Gastroesophageal sphincter (tissue), 4 donors: ENCODE data around the gene HNRNPUL1. TPM values are rescaled to one million over a fixed set of nuclear protein-coding genes. Genes with fewer than 3 reads are reported as not detected.

Experiments used
- ATAC-seq: fragments of 150-250 bp; one replicate; pipeline ENCODE4 v1.9.1; 2016; ENCODE audit warnings: mild to moderate bottlenecking, moderate library complexity
- H3K27ac ChIP-seq, 4 donors: fragments of 200-600 bp; sonication (generic) in 3 of 4; 1 replicate in 3 of 4; 2 replicates in 1 of 4; pipeline ENCODE4 v1.5.1; 2016 to 2019
- H3K27me3 ChIP-seq: fragments of 200-600 bp; sonication (generic); one replicate; pipeline ENCODE4 v1.5.1; 2019
- H3K36me3 ChIP-seq, 2 donors: fragments of 200-600 bp; sonication (generic); one replicate each; pipeline ENCODE4 v1.5.1; 2019; ENCODE audit warnings: control low read depth in 1 of 2
- H3K4me1 ChIP-seq, 3 donors: fragments of 200-600 bp; sonication (generic); 1 replicate in 2 of 3; 2 replicates in 1 of 3; pipeline ENCODE4 v1.5.1; 2016 to 2019; ENCODE audit warnings: control low read depth in 2 of 3
- H3K4me3 ChIP-seq, 2 donors: fragments of 200-600 bp; sonication (generic); one replicate each; pipeline ENCODE4 v1.5.1; 2019; ENCODE audit warnings: mild to moderate bottlenecking in 1 of 2, moderate library complexity in 1 of 2
- H3K9me3 ChIP-seq, 3 donors: fragments of 200-600 bp; sonication (generic); one replicate each; pipeline ENCODE4 v1.5.1; 2017 to 2019; ENCODE audit warnings: control low read depth in 2 of 3
- CTCF ChIP-seq, 4 experiments: fragments of 200-600 bp in 2 of 4; fragments of 450-650 bp in 2 of 4; sonication (generic) in 1 of 4; IDR thresholded peaks; one replicate each; pipeline ENCODE4 v1.5.1; 2017 to 2019; ENCODE audit warnings: antibody characterized with exemption in 4 of 4, mild to moderate bottlenecking in 2 of 4, moderate library complexity in 2 of 4
- EP300 ChIP-seq: sonication (generic); formaldehyde crosslinking; IDR thresholded peaks from one replicate; pipeline ENCODE4 v1.6.1; 2017; ENCODE audit warnings: antibody characterized with exemption, mild to moderate bottlenecking
- POLR2A ChIP-seq, 2 donors: fragments of 450-650 bp; IDR thresholded peaks; one replicate each; pipeline ENCODE4 v1.6.1; 2017; ENCODE audit warnings: antibody characterized with exemption in 2 of 2, mild to moderate bottlenecking in 2 of 2, moderate library complexity in 1 of 2
- POLR2AphosphoS5 ChIP-seq: sonication (generic); formaldehyde crosslinking; IDR thresholded peaks from one replicate; pipeline ENCODE4 v1.6.1; 2017; ENCODE audit warnings: antibody characterized with exemption
- WGBS, 2 donors: methylation state at CpG; one replicate each; pipeline ENCODE4 v1.1.5; 2018; ENCODE audit warnings: low coverage in 1 of 2; 5-methylcytosine and 5-hydroxymethylcytosine counted together
- total RNA-seq, 4 donors: library from RNA; depleted of rRNA; stranded (reverse); fragments of >200 nt; gene quantifications; one replicate each; pipeline ENCODE4 v1.1.0, GENCODE V29; 2016

Gene HNRNPUL1
- total RNA-seq, 4 donors from 2014 or later = 142 to 204 (median 160) TPM

DNA sequence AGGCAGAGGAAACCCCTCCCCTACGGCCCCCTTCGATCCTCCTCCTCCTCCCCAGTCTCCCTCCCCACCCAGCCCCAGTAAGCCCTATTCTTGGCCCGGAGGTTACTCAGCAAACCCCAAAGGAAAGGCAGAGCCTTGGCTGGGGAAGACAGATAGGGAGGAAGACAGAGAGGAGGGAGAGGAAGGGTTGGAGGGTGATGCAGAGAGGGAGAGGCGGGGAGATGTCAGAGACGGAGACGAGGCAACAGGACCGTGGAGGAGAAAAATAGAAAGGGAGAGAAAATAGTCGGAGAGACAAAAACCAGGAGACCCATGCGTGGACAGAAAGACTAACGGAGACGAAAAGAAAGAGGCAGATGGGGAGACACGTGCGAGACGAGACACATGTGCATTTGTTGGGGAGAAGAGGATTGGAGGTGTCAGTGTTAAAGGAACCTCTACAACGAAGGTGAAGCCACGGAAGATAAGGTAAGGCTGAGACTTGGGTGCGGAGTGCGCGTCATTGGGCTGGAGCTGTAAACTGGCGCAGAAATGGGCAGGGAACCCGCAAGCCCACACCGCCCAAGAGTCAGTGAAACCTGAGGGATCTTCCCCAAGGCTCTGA, 86.7 kb downstream of the HNRNPUL1 start:
- ATAC-seq = no peak
- H3K4me3 ChIP-seq = peak overlapping the region; percentile 75 to 92
- TF ChIP-seq POLR2A (IDR thresholded peaks at IDR 0.05) (no peak), CTCF (IDR thresholded peaks at IDR 0.05) (no peak), POLR2AphosphoS5 (no peak), EP300 (no peak)
- peaks cover 0 to 62% (median 6%) of the 10 kb centered on the region in 3 donors for H3K4me1 ChIP-seq
- WGBS, 2 donors = 0 to 2% methylated on average over 8 to 19 of the region's 22 CpGs
- no peaks in the 10 kb centered on the region for H3K9me3 ChIP-seq
- H3K27me3 ChIP-seq = no peaks in the 10 kb centered on the region
- H3K36me3 ChIP-seq = peaks cover 0 to 27% of the 10 kb centered on the region in 2 donors
- H3K27ac ChIP-seq = peak overlapping the region in 3 of 4 donors; percentile 89 to 90 (median 89)

DNA sequence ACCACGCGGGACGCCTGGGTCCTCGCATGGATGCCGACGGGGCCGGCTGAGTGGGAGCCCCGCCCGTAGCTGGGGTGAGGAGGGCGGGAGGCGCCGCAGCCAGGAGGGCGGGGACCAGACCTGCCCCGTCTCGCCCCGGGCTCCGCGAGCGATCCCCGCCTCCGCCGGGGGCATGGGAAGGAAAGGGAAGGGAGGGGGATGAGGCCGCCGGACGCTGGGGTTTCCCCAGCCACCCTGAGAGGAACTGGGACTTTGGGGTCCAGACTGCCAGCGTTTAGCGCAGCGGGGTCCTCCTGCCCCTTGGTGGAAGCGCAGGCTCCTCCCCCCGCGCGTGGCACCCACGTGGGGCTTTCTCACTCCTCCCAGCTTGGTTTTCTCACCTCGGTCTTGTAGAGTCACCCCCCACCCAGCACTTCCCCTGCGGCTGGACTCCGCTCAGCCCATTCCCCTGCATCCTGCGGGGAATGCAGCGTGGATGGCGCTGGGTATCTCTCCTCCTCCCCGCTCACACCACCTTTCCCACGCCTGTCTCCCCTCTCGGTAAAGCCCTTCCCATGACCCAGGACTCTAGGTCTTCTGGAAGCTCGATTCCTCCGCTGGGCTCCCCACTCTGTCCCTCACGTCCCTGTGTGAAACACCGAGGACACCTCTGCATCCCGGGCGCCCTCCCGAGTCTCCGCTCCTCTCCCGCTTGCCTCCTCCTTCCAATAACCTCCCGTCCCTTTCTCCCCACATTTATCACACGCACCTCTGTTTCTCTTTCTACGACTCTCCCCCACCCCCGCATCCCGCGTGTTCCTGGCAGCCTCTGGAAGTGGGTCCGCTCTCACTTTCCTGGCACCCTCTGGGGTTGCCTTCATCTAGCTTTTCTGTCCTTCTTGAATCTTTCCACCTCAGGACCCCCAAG, 87.4 kb downstream of the HNRNPUL1 start:
- TF ChIP-seq POLR2AphosphoS5 (peak; percentile 14), POLR2A (IDR thresholded peaks at IDR 0.05) (peak in 1 of 2 donors; percentile 7), CTCF (IDR thresholded peaks at IDR 0.05) (no peak), EP300 (no peak)
- Histone ChIP-seq H3K36me3 (peaks cover 0 to 19% of the 10 kb centered on the region in 2 donors), H3K4me3 (peak overlapping the region; percentile 75 to 92), H3K9me3 (no peaks in the 10 kb centered on the region), H3K27me3 (no peaks in the 10 kb centered on the region), H3K27ac (peak overlapping the region in 3 of 4 donors; percentile 89 to 90 (median 89)), H3K4me1 (peaks cover 0 to 63% (median 6%) of the 10 kb centered on the region in 3 donors)
- peak; percentile 54 for ATAC-seq
- 0 to 2% methylated on average over 8 to 23 of the region's 58 CpGs for WGBS, 2 donors

- Histone ChIP-seq H3K4me3 (peak overlapping the region; percentile 75 to 92), H3K36me3 (peaks cover 0 to 13% of the 10 kb centered on the region in 2 donors), H3K4me1 (peaks cover 0 to 63% (median 6%) of the 10 kb centered on the region in 3 donors), H3K27me3 (no peaks in the 10 kb centered on the region), H3K27ac (peak overlapping the region in 3 of 4 donors; percentile 89 to 90 (median 89)), H3K9me3 (no peaks in the 10 kb centered on the region)
- ATAC-seq = no peak
- 0 to 1% methylated on average over 8 to 11 of the region's 12 CpGs for WGBS, 2 donors
- TF ChIP-seq POLR2AphosphoS5 = no peak
Observed at GRCh38 chr19:41352279-41352608, 88.1 kb downstream of the HNRNPUL1 start.

DNA sequence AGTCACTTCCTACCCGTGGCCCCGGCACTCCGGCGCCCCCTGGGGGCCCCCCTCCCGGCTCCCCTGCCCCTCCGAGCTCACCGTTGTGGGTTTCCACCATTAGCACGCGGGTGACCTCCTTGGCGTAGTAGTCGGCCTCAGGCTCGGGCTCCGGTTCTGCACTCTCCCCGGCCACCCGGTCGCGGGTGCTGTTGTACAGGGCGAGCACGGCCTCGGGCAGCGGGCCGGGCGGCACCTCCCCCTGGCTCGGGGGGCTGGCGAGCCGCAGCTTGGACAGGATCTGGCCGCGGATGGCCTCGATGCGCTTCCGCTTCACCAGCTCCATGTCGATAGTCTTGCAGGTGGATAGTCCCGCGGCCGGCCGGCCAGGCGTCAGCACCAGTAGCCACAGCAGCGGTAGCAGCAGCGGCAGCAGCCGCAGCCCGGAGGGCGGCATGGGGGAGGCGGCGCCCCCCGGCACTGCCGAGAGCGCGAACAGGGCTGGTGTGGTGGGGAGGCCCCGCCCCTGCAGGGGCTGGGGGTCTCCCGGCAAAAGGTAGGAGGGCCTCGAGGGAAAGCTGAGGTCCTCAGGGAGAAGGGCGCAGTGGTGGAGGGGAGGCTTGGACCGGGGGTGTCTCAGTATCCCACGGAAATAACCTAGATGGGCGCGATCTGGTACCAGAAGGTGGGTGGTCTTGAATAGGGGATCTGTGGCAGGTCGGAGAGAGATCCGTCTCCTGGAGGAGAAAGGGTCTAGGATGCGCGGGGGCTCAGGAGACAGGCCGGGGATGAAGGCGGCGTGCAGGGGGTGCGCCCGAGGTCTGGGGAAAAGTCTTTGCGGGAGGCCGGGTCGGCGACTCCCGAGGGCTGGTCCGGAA, 88.7 kb downstream of the HNRNPUL1 start:
- WGBS, 2 donors = 2% methylated on average over 11 to 23 of the region's 71 CpGs
- peak overlapping the region; percentile 75 to 92 for H3K4me3 ChIP-seq
- peak overlapping the region; percentile 59 to 90 (median 89) for H3K27ac ChIP-seq
- H3K27me3 ChIP-seq = no peaks in the 10 kb centered on the region
- H3K4me1 ChIP-seq = peaks cover 0 to 63% (median 6%) of the 10 kb centered on the region in 3 donors
- peak in 2 of 4 experiments; percentile 33 to 62 for TF ChIP-seq CTCF (IDR thresholded peaks at IDR 0.05)
- TF ChIP-seq EP300 = no peak
- H3K36me3 ChIP-seq = peaks cover 0 to 7% of the 10 kb centered on the region in 2 donors
- no peaks in the 10 kb centered on the region for H3K9me3 ChIP-seq
- peak; percentile 5 for ATAC-seq
